ENCODE data around the gene PPP3R1. TPM values are rescaled to one million over a fixed set of nuclear protein-coding genes. Genes with fewer than 3 reads are reported as not detected.

Gene PPP3R1
- total RNA-seq, 4 donors from 2014 or later: 34.0 to 44.9 (median 39.9) TPM

GRCh38 chr2:68282811-68283418 lies 30.6 kb upstream of the PPP3R1 start:
- ATAC-seq (ENCODE audit: low FRiP score) (no peak), DNase-seq (ENCODE audit: low spot score) (no peak)
- no peak for TF ChIP-seq CTCF (IDR thresholded peaks at IDR 0.05)

GRCh38 chr2:68280796-68281195 lies 28.5 kb upstream of the PPP3R1 start:
- ATAC-seq (ENCODE audit: low FRiP score): no peak
- DNase-seq (ENCODE audit: low spot score): no peak
- no peak for TF ChIP-seq CTCF (IDR thresholded peaks at IDR 0.05)

- ATAC-seq (ENCODE audit: low FRiP score): no peak
- TF ChIP-seq CTCF (IDR thresholded peaks at IDR 0.05): no peak
Observed at GRCh38 chr2:68280348-68280747, 28.0 kb upstream of the PPP3R1 start.

GRCh38 chr2:68279691-68280090 lies 27.4 kb upstream of the PPP3R1 start:
- TF ChIP-seq CTCF (IDR thresholded peaks at IDR 0.05): no peak
- ATAC-seq (ENCODE audit: low FRiP score): no peak
- no peak for DNase-seq (ENCODE audit: low spot score)

More at GRCh38 chr2:68280348-68280747, 28.0 kb upstream of the PPP3R1 start:
- DNase-seq (ENCODE audit: low spot score): no peak

- TF ChIP-seq CTCF (IDR thresholded peaks at IDR 0.05): no peak
- ATAC-seq (ENCODE audit: low FRiP score) (no peak), DNase-seq (ENCODE audit: low spot score) (no peak)
Observed at GRCh38 chr2:68278169-68278568, 25.8 kb upstream of the PPP3R1 start.

- TF ChIP-seq CTCF (IDR thresholded peaks at IDR 0.05): no peak
- DNase-seq (ENCODE audit: low spot score): no peak
- ATAC-seq (ENCODE audit: low FRiP score): no peak
Observed at GRCh38 chr2:68274022-68274421, 21.7 kb upstream of the PPP3R1 start.

GRCh38 chr2:68272246-68272994 lies 20.1 kb upstream of the PPP3R1 start:
- TF ChIP-seq CTCF (IDR thresholded peaks at IDR 0.05): no peak
- DNase-seq (ENCODE audit: low spot score) (no peak), ATAC-seq (ENCODE audit: low FRiP score) (no peak)
